Suprapubic skin (tissue), 4 donors: ENCODE measurements around the gene RRP1.

Source experiments
- CTCF ChIP-seq, 2 donors: fragments of 200-600 bp in 1 of 2; fragments of 450-650 bp in 1 of 2; sonication (generic) in 1 of 2; IDR thresholded peaks; one replicate each; pipeline ENCODE4 v1.5.1; 2016 to 2019; ENCODE audit warnings: antibody characterized with exemption in 2 of 2, mild to moderate bottlenecking in 1 of 2, moderate library complexity in 1 of 2
- EP300 ChIP-seq: sonication (generic); formaldehyde crosslinking; IDR thresholded peaks from one replicate; pipeline ENCODE4 v1.6.1; 2017; ENCODE audit warnings: antibody characterized with exemption
- POLR2A ChIP-seq, 2 donors: fragments of 450-650 bp; IDR thresholded peaks; one replicate each; pipeline ENCODE4 v1.6.1; 2017; ENCODE audit warnings: antibody characterized with exemption in 2 of 2, mild to moderate bottlenecking in 2 of 2, moderate library complexity in 2 of 2
- POLR2AphosphoS5 ChIP-seq, 3 donors: sonication (generic); formaldehyde crosslinking; IDR thresholded peaks; one replicate each; pipeline ENCODE4 v1.6.1; 2017; ENCODE audit warnings: antibody characterized with exemption in 3 of 3

DNA sequence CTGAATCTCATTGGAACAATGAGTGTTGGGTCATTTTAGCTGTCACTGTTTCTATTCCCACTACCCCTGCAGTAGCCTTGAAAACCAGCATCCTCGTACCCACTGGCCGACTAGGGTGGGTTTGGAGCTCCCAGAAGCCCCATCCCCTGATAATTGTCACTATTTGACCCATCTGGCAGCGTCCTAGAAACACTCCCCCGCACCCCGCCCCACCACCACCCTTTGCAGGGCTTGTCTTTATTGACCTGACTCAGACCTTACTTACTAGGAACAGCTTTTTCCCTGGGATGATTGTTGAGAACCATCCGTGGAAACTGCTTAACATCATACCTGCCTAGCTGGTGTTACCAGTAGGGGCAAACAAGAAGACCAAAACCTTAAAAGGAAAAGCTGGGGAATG, 47.2 kb downstream of the RRP1 start:
- TF ChIP-seq POLR2A (IDR thresholded peaks at IDR 0.05) (no peak), EP300 (no peak), CTCF (IDR thresholded peaks at IDR 0.05) (no peak), POLR2AphosphoS5 (IDR thresholded peaks at IDR 0.05) (no peak)
